ENCODE measurements around the gene C12orf60.

Gene C12orf60

DNA sequence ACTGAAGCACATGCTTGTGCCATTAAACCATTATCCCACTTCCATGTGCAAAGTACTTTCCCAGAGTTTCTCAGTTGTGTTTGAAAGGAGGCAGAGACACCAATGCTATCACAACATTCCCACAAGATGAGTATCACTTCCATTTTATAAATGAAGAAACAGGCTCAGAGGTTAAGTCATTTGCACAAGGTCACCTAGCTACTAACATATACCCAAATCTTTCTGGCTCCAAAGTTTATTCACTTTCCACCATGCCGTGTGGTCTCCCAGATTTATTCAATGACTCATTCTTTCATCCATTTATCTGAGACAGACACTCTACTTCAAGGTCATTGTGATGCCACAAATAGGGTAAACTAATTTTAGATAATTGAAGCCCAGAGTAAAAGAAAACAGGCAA is 30.5 kb downstream of the C12orf60 start:
- no peak for DNase-seq (ENCODE audit: low read depth in 1 of 2, low spot score in 1 of 2)

DNA sequence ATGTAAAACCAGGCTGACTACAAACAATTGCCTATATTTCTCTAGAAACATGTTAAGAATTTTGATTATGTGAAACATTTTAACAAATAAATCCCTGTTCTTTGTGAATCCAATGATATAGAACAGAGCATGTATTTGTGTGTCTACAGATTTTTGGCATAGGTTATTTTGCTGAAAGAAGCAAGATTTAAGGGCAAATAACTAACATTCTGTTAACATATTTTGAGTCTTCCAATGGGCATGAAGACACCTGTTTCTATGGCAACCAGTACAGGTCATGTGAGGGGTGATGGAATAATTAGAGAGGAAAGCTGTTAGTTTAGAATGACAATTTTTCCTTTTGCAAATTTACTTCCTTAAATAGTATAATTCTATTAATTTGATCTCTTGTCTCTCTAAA is 31.0 kb downstream of the C12orf60 start:
- DNase-seq (ENCODE audit: low read depth in 1 of 2, low spot score in 1 of 2), result no peak

DNA sequence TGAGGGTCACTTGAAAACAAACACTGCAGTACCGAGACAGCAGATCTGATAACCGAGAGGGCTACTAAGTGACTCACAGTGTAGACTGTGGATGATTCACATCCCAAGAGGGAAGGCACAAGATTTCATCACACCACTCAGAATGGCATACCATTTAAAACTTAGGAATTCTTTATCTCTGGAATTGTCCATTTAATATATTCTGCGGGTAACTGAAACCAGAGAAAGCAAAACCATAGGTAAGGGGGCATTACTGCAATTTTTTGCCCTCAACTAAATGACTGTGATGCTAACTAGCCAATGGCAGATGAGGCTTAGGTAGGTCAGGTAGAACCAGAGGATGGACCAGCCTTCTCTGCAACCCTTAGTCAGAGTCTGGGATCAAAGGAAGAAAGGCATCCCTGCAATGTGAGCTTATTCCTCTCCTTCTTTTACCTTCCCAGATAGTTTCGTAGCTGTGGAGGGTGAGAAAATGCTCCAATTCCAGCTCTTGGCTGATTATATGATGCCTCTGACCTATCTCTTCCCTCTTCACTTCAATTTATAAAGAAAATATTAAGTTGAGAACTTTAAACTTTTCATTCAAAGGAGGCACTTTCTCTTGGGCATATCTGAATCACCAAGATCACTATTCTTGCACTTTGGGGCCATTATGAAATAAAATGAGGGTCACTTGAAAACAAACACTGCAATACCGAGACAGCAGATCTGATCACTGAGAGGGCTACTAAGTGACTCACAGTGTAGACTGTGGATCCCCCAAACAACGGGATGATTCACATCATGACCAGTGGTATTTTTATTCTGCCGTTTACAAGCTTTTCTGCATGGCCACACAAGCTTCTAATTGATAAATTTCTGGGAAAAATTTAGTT is 33.1 kb downstream of the C12orf60 start:
- no peak for DNase-seq (ENCODE audit: low read depth in 1 of 2, low spot score in 1 of 2)

DNA sequence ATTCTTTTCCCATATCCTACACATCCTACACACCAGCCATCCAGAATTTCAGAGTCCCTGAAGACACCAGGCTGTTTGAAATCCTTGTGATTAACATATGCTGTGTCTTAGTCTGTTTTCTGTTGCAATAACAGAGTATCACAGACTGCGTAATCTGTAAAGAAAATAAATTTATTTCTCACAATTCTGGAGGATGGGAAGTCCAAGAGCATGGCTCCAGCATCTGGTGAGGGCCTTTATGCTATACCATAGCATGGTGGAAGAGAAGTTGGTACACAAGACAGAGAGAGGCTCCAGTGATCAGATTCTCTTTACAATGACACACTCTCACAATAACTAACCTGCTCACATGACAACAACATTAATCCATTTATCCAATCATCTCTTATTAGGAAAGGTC is 35.8 kb downstream of the C12orf60 start:
- DNase-seq (ENCODE audit: low read depth in 1 of 2, low spot score in 1 of 2), result no peak

DNA sequence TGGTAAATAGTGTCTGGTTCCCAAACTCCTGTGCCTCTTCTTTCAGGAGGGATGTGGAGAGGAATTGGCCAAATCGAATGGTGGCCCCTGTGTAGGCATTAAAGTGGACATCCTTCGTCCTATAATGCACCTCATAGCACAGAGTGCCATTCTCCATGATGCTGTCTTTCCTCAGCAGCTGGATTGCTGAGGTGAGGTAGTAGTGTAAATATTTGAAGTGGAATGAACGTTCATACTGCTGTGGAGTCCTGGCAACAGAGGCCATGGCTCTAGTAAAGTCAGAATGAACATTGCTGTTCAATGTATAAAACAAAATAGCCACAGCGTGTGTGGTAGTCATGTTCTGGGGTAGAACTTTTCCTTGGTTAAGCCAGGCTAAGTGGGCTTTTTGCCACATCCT is 37.1 kb downstream of the C12orf60 start:
- no peak for DNase-seq (ENCODE audit: low read depth in 1 of 2, low spot score in 1 of 2)

- no peak for DNase-seq (ENCODE audit: low read depth in 1 of 2, low spot score in 1 of 2)
Observed at GRCh38 chr12:14841761-14842160, 38.3 kb downstream of the C12orf60 start.

- DNase-seq (ENCODE audit: low read depth in 1 of 2, low spot score in 1 of 2), result no peak
Observed at GRCh38 chr12:14842315-14842714, 38.8 kb downstream of the C12orf60 start.

- DNase-seq (ENCODE audit: low read depth in 1 of 2, low spot score in 1 of 2), result no peak
Observed at GRCh38 chr12:14843425-14843887, 40.0 kb downstream of the C12orf60 start, which contains the start of gene ART4. ART4 (minus strand) TSS chr12:14843526; CDS start chr12:14843113, 413 bp downstream.

DNA sequence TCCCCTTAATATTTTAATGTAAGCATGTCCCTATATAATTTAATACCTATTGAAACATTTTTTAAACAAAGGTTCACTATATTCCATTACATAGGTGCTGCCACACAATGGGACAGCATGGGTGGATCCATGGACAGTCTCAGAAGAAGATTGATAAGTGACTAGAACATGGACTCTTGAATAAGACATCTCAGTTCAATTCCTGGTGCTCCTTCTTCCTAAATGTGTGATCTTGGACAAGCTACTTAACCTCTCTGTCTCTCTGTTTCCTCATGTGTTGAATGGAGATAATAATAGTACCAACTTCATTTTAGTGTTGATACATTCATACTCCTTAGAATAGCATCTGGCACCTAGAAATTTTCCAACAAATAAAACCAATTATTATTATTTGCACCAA is 40.9 kb downstream of the C12orf60 start:
- no peak for DNase-seq (ENCODE audit: low read depth in 1 of 2, low spot score in 1 of 2)

- DNase-seq (ENCODE audit: low read depth in 1 of 2, low spot score in 1 of 2), result no peak
Observed at GRCh38 chr12:14845350-14845750, 41.9 kb downstream of the C12orf60 start.

DNA sequence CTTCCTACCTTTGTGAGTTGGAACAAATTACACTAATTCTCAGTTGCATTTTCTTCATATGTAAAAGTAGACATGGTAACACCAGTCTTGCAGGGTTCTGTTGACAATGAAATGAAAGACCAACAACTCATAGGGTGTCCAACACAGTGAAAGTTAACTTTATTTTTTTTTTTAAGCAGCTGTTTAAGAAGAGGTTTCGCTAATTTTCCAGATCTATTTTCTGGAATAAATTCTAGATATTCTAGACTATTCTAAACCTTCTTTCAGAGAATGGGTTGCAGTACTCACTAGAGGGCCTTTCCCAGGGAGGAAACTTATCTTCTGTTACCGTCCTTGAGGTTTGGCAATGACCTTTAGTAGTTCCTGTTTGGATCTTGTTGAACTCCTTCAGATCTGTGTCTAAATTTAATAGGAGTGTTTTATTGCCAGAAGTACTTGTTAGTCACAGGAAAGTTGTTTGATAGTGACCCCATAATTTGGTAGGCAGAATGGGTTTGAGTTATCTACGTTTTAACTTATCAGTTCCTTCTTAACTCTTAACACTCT is 42.6 kb downstream of the C12orf60 start:
- DNase-seq (ENCODE audit: low read depth in 1 of 2, low spot score in 1 of 2), result no peak

GRCh38 chr12:14846876-14847580 is 43.6 kb downstream of the C12orf60 start:
- no peak for DNase-seq (ENCODE audit: low read depth in 1 of 2, low spot score in 1 of 2)

DNA sequence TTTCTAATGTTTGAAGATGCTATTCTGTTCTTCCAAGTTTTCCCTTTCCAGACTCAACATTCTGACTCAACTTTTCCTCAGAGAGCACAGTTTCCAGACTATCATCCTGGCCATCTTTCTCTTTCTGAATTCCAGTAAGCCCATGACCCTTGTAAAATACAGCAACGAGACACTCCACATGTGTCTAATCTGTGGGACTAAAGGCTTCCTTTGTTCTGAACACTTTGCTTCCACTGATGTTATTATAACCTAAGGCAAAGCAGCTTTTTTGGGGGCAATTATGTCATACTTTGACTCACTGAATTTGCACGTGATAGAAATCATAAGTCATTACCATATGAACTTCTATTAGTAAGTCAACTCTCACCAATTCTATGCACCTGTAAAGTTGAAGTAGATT is 46.2 kb downstream of the C12orf60 start:
- DNase-seq (ENCODE audit: low read depth in 1 of 2, low spot score in 1 of 2), result no peak

DNA sequence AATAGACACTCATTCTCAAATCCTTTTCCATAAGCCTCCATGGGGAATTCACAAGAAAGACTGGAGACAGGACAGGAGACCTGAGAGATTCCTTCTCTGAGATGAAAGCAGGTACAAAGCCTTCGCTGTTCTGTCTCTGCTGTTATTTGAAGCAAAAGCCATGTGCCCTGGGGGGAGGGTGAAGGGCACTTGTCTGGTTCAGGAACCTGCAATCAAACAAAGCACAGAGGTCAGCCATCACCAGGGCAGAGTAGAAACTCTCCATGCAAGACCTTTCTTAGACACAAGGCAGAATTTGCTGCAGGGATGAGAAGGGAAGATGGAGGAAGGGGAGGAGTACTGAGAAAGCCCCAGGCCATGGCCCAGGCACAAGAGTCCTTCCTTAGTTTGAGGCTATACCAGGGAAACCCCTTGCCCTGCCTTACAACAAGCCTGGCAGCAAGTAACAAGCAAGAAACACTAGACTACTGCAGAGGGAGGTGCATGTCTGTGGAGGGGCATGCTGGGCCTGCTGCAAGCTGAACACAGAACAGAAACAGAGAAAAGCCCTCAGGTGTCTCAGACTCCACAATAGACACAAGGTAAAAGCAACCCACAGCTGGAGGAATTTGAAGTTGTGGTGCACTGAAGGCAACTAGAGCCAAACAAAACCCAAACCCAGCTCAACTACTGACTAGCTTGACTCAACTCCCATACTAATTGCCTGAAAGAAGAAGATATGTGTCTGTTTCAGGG is 47.6 kb downstream of the C12orf60 start:
- no peak for DNase-seq (ENCODE audit: low read depth in 1 of 2, low spot score in 1 of 2)

DNA sequence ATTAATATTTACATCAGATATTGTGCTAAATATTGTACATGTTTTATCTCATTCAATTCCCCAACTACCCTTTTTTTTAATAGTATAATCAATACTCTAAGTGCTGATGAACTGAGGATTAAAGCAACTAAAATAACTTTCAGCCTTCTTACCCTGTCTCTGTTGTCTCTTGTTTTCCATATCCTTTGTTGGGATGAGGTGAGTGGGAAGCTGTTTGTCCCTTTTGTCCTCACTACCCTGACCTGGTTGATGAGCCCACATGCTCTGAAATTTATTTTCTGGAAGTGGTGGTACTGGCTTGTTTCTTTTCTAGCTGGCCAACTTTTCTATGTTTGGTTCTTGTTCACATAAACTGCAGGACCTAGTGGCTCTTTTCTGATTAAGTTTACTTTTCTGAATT is 49.4 kb downstream of the C12orf60 start:
- DNase-seq (ENCODE audit: low read depth in 1 of 2, low spot score in 1 of 2), result no peak

DNA sequence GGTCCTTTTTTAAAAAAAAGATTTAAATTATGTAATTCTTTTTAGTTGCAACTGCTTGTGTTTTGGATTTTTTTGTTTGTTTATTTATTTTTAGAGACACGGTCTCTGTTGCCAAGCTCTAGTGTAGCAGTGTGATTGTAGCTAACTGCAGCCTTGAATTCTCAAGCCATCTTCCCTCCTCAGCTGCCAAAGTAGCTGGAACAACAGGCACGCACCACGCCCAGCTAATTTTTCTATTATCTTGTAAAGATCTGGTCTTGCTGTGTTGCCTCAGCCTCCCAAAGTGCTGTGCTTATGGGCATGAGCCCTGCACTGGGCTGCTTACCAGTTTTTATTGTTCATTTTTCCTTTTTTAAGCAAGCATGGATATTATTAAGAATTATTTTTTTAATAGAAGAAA is 50.5 kb downstream of the C12orf60 start:
- DNase-seq (ENCODE audit: low read depth in 1 of 2, low spot score in 1 of 2), result no peak

- DNase-seq (ENCODE audit: low read depth in 1 of 2, low spot score in 1 of 2), result no peak
Observed at GRCh38 chr12:14854586-14855183, 51.2 kb downstream of the C12orf60 start.

- no peak for DNase-seq (ENCODE audit: low read depth in 1 of 2, low spot score in 1 of 2)
Observed at GRCh38 chr12:14858513-14858912, 55.0 kb downstream of the C12orf60 start.

DNA sequence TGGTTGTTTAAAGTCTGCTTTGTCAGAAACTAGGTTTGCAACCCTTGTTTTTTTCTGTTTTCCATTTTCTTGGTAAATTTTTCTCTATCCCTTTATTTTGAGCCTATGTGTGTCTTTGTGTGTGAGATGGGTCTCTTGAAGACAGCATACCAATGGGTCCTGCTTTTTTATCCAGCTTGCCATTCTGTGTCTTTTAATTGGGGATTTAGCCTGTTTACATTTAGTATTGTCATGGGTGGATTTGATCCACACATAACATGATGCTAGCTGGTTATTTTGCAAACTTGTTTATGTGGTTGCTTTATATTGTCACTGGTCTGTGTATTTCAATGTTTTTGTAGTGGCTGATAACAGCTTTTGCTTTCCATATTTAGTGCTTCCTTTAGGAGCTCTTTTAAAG is 57.0 kb downstream of the C12orf60 start:
- DNase-seq (ENCODE audit: low read depth in 1 of 2, low spot score in 1 of 2), result no peak

DNA sequence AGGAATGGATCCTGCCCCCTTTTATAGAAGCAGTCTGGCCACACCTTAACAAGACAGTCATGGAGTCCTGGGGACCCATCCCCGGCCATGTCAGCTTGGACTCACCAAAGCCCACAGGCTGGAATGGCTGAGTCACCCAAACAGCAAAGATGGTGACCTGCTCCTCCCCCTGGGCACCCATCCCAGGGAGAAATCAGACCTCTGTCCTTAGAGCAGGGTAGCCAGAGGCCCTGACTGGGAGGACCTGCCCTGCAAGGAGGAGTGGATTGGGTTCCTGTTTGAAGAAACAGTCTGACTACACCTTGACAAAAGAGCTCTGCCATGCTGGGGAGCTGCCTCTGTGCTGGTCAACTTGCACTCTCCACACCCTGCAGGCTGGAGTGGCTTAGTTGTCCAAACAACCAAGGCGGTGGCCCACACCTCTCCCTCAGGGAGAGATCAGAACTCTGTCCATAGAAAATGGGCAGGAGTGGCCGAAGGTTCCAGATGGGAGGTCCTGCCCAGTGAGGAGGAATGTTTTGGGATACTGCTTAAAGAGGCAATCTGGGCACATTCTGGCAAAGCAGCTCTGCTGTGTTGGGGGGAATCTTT is 65.5 kb downstream of the C12orf60 start:
- DNase-seq (ENCODE audit: low read depth in 1 of 2, low spot score in 1 of 2), result no peak

DNA sequence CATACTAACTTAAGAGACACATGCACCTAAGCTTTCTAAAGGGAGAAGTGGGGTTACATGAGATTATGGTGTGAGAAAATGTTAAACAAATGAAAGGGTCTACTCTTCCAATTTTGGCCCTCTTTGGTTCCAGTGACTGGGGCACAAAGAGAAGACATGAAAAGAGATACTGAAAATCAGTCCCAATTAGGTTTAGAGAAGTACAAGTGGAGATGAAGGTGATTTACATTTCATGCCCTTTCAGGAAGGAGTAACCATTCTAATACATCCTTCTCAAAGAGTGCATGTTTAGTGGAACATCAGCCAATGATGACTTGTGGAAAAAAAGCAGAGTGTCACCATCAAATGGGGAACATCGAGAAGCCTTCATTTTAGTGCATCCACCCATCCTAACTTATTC is 67.8 kb downstream of the C12orf60 start:
- DNase-seq (ENCODE audit: low read depth in 1 of 2, low spot score in 1 of 2), result no peak

All from activated T-helper 1 cell treated with anti-CD3 and anti-CD28 coated beads, Interleukin-2, amount 50 U/mL, for 16 hours (primary cell).